ENCODE results near the gene CUL7.
"Not testable (repeated sequence)": the region's sequence is repeated elsewhere in the genome, so short reads cannot be mapped to it uniquely, and the experiment has no call there.

The CUL7 gene

DNA sequence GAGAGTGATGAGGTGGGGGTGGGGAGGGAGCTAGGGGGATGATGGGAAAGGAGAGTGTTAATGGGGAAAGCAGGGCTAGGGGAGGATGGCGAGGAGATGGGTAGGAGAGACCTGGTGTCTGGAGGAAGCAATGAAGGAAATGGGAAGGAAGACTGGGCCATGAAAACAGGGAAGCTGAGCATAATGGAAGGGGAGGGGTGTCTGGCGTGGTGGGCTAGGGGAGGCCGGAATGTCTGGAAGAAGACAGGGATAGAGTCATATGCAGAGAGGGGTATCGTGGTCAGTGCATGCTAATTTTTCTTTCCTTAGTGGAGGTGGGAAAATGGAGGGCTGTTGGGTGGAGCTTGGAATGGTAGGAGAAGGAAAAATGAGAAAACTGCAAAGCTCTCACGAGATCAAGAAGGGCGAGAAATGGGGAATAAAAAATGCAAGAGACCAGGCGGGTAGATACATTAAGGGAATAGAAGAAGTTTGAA lies 39.2 kb downstream of the CUL7 start:
- no peak for DNase-seq (ENCODE audit: low read depth)

DNA sequence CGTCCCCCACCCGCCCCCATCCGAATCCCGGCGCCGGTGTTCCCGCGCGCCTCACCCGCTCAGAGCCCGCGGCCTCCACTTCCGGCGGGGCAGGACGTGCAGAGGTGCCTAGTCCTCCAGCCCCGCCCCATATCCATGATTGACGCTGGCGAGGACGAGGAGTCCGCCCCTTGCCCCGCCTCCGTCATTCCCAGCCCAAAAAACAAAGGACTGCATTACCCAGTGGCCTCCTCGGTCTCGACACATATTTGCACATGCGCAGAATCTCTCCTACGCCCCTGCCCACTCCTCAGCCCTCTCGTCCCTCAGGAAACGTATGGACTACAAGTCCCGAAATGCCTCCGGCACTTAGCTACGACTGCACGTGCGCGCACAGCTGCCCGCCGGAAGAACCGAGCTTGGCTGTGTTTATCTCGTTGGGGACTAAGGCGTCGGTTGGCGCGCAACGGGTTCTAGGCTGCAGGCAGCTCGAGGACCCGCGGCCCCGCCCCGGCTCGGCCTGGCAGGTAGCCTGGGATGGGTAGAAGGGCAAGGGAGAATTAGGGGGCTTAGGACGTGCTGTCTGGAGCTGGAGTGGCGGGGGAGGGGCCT lies 39.7 kb downstream of the CUL7 start, which contains the start of the genes KLHDC3 and MEA1:
KLHDC3 (plus strand) TSS at position 407 of the 591 bp plus-strand sequence. CDS start 2,944 bp downstream, outside the sequence.
MEA1 (minus strand) TSS at position 104 of the 591 bp plus-strand sequence. CDS start 133 bp downstream, outside the sequence.
- peak; percentile 97 for DNase-seq (ENCODE audit: low read depth)

DNA sequence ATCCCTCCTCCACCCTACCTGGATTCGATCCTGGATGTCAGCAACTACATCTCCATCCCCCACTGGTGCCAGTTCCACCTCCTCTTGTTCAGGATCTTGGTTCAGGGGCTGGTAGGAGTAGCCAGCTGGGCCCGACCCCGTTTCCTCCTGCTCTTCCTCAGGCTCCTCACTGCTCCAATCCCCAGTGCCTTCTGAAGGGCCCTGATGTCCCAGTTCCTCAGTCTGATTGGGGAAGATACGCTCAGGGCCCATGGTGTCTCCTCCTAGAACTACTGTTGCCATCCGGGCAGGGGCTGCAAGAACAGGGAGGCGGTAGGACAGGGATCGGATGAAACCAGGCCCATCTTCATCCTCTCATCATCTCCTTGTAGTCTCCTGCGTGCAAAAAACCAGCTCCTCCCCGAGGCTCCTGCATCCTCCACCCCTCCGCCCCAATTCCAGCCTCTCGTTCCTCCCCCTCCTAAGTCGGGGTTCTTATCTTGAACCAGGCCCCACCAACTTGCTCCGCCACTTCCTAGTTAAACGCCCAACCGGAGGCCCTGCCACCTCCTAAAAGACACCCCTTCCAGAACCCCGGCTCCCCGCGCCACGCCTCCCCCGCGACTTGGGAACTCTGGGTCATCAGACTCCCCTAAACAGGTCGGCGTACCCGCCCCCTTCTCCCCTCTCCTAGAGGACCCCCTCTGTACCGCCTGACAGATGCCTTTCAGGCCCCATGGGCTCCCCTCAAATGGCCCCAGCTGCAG lies 40.4 kb downstream of the CUL7 start:
- DNase-seq (ENCODE audit: low read depth) = peak; percentile 2

DNA sequence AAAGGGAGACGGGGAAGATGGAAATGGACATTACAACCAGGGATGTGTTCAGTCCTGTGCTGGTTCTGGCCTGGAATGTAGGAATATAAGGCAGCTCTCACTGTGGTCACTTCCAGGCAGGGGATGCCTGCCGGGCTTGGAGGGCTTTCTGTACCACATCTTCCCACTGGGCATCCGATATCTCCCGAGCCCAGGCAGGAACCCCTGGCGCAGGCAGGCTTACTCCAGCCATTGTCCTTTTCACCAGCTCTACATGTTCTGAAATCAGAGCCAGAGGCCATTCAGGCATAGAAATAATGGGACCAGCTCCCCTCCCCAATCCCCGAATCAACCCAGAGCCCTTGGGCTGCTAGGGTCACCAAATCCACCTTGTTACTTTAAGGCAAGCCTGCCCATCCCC lies 41.3 kb downstream of the CUL7 start:
- no peak for DNase-seq (ENCODE audit: low read depth)

DNA sequence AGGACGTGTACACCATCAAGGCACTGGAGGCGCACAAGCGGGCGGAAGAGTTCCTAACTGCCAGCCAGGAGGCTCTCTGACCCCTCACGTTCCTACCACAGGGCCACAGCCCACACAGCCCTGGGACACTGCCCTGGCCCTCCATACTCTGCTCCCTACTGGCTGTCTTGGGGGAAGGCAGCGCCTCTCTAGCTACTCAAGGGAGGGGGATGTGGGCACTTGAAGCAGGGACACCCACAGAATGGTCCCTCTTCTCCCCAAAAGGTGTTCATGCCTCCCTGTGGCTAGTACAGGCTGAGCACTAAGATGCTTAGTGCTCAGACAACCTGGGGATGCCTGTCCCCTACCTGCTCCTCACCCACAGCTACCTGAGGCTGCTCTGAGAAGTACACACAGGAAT lies 42.4 kb downstream of the CUL7 start:
- DNase-seq (ENCODE audit: low read depth) = no peak

DNA sequence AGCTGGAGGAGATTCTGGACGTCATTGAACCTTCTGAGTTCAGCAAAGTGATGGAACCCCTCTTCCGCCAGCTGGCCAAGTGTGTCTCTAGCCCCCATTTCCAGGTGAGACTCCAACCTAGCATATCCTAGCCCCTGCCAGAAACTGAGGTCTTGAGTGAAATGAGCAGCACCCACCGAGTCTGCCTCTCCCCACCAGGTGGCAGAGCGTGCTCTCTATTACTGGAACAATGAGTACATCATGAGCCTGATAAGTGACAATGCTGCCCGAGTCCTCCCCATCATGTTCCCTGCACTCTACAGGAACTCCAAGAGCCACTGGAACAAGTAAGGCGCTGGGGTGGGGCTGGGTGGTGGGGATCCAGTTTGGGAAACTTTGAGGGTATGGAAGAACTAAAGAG lies 44.5 kb downstream of the CUL7 start:
- no peak for DNase-seq (ENCODE audit: low read depth)

DNA sequence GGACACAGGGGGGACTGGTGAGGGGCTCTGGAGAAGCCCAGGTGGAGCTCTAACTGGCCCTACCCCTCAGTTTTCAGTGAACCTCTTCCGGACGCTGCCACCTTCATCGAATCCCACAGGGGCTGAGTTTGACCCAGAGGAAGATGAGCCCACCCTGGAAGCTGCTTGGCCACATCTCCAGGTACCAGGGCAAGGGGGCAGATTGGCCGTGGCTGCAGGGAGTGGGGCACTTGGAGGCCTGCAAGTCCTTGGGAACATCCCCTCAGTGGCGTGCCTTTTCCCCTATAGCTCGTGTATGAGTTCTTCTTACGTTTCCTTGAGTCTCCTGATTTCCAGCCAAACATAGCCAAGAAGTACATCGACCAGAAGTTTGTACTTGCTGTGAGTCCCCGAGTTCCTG lies 46.5 kb downstream of the CUL7 start:
- DNase-seq (ENCODE audit: low read depth) = no peak

DNA sequence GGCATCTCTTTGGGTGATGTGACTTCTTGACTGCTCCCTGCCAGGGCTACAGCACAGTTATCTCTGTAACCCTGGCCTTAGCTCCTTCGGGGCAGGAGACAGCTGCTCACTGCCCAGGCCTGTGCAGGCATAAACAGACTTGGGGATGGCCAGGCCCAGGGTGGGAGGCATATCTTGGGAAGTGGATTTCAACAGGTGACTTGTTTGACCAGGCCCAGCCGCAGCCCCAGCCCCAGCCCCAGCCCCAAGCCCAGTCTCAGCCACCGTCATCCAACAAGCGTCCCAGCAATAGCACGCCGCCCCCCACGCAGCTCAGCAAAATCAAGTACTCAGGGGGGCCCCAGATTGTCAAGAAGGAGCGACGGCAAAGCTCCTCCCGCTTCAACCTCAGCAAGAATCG lies 47.4 kb downstream of the CUL7 start:
- DNase-seq (ENCODE audit: low read depth) = no peak

DNA sequence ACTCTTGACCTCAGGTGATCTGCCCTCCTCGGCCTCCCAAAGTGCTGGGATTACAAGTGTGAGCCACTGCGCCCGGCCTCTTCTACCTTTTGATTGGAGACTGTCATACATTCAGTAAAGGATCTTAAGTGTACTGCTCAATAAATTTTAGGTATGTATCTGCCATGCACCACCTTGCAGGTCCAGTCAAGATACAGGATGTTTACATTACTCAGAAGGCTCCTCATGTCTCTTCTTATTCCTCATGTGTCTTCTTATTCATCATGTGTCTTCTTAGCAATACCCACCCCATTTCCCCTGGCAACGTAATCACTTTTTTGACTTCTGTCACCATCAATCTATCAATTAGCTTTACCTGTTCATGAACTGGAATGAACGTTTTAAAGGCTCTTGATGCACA lies 47.8 kb downstream of the CUL7 start:
- DNase-seq (ENCODE audit: low read depth) = no peak

DNA sequence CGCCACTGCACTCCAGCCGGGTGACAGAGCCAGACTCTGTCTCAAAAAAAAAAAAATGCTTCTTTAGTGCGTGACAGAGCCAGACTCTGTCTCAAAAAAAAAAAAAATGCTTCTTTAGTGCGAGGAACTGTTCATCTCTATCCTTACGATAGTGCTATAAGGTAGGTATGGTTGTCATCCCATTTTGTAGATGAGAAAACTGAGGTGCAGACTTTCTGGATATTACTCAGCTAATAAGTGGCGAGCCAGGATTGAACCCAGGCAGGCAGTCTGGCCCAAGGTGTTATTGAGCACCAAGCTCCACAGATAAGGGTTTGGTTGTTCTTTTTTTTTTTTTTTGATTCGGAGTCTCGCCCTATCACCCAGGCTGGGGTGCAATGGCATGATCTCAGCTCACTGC lies 51.8 kb downstream of the CUL7 start:
- no peak for DNase-seq (ENCODE audit: low read depth)

DNA sequence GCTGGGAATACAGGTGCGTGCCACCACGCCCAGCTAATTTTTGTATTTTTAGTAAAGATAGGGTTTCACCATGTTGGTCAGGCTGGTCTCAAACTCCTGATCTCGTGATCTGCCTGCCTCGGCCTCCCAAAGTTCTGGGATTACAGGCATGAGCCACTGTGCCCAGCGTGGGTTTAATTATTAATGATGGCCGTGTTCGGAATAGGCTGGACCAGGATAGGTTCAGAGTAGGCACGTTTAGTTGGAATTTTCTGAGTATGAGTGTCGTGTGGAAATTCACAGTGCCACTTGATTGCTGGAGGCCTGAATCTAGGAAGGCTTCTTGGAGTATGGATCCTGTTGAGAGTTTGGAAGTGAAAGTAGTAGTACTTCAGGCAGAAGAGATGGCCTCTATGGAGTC lies 55.4 kb downstream of the CUL7 start:
- DNase-seq (ENCODE audit: low read depth) = not testable (repeated sequence)

DNA sequence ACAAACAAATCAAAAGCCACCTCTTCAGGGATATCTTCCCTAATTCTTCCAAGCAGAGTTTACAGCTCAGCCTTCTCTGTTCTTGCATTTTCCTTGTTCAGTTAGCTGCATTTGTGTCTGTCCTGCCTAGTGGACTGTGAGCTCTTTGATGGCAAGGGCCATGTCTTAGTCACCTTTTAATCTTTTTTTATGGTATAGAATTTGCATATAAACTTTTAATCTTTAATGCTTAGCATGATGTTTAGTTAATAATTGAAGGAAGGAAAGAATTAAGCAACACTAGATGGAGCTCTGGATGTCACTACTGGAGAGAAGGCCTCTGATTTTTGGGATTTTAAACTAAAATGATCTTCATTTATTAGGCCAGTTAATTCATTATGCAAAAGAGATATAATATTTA lies 57.1 kb downstream of the CUL7 start:
- no peak for DNase-seq (ENCODE audit: low read depth)

DNA sequence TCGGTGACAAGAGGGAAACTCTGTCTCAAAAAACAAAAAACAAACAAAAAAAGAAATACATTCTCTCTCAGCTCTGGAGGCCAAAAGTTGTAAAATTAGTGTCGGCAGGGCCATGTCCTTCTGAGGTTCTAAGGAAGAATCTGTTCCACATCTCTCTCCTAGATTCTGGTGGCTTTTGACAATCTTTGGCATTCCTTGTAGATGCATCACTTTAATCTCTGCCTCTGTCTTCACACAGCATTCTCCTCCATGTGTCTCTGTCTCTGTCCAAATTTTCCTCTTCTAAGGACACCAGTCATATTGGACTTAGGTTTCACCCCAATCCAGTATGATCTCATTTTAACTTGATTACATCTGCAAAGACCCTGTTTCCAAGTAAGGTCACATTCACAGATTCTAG lies 60.2 kb downstream of the CUL7 start:
- DNase-seq (ENCODE audit: low read depth) = no peak

DNA sequence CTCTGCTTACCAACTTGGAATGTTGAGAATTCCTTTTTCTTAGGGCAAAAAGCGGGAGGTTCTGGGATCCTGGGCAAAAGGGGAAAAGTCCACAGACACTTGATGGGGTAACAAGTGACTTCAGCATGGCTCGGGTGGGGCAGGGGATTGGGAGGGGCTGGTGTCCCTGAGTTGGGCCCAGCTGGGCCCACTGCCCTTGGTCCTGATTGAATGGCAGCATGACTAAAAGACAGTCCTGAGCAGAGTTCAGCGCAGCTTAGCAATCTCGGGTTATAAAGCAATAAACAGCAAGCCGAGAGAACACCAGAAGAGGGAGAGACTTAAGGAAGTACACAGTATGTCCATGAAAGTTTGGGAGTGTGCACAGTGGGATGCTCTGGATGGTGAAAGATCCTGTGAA lies 63.7 kb downstream of the CUL7 start:
- DNase-seq (ENCODE audit: low read depth) = no peak

DNA sequence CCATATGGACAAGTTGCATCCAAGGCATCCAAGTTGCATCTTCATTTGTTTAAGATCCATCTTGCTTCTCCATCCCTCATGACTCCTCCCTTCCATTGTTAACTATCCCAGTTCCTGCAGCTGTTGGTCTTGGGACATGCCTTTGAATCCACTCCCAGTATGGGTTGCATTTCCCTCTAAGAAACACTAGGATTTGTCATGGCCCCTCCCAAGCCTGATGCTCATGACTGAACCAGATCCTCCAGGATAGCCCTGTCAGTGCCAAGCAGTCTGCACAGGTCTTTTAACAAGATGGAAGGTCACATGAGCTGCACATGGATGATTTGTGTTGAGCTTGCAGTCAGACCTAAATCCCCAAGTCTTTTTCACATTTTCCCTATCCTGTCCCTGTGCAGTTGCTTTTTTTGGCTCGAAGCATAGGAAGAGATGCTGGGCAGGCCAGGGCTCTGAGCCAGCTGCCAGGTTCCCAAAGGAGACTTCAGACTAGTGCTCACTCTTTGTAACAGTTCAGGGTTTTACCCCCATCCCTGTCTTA lies 65.1 kb downstream of the CUL7 start:
- DNase-seq (ENCODE audit: low read depth) = no peak
